A673 (cell line): ENCODE data around the gene BEX4.

Experiments
- EZH2 ChIP-seq: fragments of 200-600 bp; sonication (generic); IDR thresholded peaks from 2 replicates; pipeline ENCODE4 v1.6.1; 2017; ENCODE audit warnings: borderline replicate concordance, low read depth, mild to moderate bottlenecking, mixed read lengths, antibody characterized with exemption, low read length; ENCODE audit not compliant: poor library complexity, severe bottlenecking
- TF ChIP-seq, protein P1 (sequence below): fragments of 300-800, 200-600 bp; sonication (generic); conservative IDR thresholded peaks from 2 replicates; pipeline ENCODE4 v1.5.1; 2017; ENCODE audit warnings: low read depth, mild to moderate bottlenecking, antibody characterized with exemption, low read length, moderate library complexity, mixed read lengths

DNA sequence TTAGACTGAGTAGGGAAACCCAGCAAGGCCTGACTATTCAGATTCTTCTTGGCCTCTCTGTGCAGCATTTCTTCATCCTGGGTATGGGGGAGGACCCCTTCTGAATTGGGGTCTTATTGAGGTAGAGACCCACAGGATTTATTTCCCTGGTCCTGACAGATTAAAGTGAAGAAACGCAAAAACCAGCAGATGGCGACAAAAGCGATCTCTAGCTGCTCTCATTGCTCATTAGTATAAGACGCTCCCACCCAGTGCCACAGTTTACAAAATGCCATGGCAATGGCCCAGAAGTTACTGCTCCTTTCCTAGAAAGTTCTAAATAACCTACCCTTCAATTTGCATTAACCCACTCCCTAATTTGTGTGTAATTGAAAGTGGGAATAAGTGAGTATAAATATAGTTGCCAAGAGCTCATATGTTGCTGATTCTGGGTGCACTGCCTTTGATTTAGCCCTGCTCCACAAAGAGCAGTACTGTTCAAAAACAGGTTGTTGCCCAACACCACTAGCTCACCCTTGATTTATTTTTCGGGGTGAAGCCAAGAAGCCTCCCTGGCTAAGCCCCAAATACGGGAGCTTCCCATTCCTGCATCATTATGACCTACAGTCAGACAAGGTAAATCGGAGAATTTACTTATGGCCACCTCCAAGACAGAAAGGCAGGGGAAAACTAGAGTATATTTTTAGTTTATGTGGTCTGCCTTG, 3.7 kb upstream of the BEX4 start:
- TF ChIP-seq, protein P1, sequence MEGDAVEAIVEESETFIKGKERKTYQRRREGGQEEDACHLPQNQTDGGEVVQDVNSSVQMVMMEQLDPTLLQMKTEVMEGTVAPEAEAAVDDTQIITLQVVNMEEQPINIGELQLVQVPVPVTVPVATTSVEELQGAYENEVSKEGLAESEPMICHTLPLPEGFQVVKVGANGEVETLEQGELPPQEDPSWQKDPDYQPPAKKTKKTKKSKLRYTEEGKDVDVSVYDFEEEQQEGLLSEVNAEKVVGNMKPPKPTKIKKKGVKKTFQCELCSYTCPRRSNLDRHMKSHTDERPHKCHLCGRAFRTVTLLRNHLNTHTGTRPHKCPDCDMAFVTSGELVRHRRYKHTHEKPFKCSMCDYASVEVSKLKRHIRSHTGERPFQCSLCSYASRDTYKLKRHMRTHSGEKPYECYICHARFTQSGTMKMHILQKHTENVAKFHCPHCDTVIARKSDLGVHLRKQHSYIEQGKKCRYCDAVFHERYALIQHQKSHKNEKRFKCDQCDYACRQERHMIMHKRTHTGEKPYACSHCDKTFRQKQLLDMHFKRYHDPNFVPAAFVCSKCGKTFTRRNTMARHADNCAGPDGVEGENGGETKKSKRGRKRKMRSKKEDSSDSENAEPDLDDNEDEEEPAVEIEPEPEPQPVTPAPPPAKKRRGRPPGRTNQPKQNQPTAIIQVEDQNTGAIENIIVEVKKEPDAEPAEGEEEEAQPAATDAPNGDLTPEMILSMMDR = peak; percentile 70
- no peak for TF ChIP-seq EZH2
